CD14-positive monocyte (primary cell): ENCODE results near the gene ITPRIP. TPM values are rescaled to one million over a fixed set of nuclear protein-coding genes. Genes with fewer than 3 reads are reported as not detected.

ENCODE experiments used
- DNase-seq, 3 donors: peaks; one replicate each; pipeline ENCODE4 v3.0.0-alpha.2; 2011 to 2022
- H2AFZ ChIP-seq: 2 replicates; pipeline ENCODE4 v1.6.0; 2012; ENCODE audit warnings: mild to moderate bottlenecking, low read depth, low read length, inconsistent platforms; ENCODE audit not compliant: insufficient read depth, poor library complexity, severe bottlenecking
- H3K27ac ChIP-seq, 2 donors: 1 replicate in 1 of 2; 2 replicates in 1 of 2; pipeline ENCODE4 v1.5.1; 2012 to 2013; ENCODE audit warnings: low read length in 2 of 2, control low read depth in 1 of 2, inconsistent platforms in 1 of 2, low read depth in 1 of 2, mild to moderate bottlenecking in 1 of 2
- H3K27me3 ChIP-seq, 2 donors: one replicate each; pipeline versions ENCODE4 v1.6.0 to v1.6.1; 2011 to 2013; ENCODE audit warnings: low read length in 2 of 2; ENCODE audit not compliant: control insufficient read depth in 2 of 2, insufficient read depth in 2 of 2
- H3K36me3 ChIP-seq, 2 donors: replicated peaks in 1 of 2; 1 replicate in 1 of 2; 2 replicates in 1 of 2; pipeline versions ENCODE4 v1.5.1 to v1.6.1; 2012 to 2013; ENCODE audit warnings: low read length in 2 of 2, control low read depth in 1 of 2, inconsistent platforms in 1 of 2, mild to moderate bottlenecking in 1 of 2; ENCODE audit not compliant: insufficient read depth in 2 of 2, control insufficient read depth in 1 of 2
- H3K4me1 ChIP-seq, 2 donors: 1 replicate in 1 of 2; 2 replicates in 1 of 2; pipeline versions ENCODE4 v1.5.1 to v1.6.1; 2012 to 2013; ENCODE audit warnings: low read length in 2 of 2, control low read depth in 1 of 2, inconsistent platforms in 1 of 2, mild to moderate bottlenecking in 1 of 2, moderate library complexity in 1 of 2; ENCODE audit not compliant: insufficient read depth in 2 of 2, control insufficient read depth in 1 of 2
- H3K4me2 ChIP-seq: replicated peaks from 2 replicates; pipeline ENCODE3; 2012; ENCODE audit warnings: low read length, moderate library complexity, mild to moderate bottlenecking; ENCODE audit not compliant: poor library complexity, severe bottlenecking; ENCODE audit errors: extremely low read depth
- H3K4me3 ChIP-seq, 3 experiments: fragments of 200-600 bp in 1 of 3; sonication (generic) in 1 of 3; replicated peaks in 1 of 3; 1 replicate in 2 of 3; 2 replicates in 1 of 3; pipeline ENCODE4 v1.5.1; 2011 to 2013; ENCODE audit warnings: low read length in 3 of 3, mild to moderate bottlenecking in 3 of 3, control low read depth in 2 of 3, low read depth in 2 of 3, inconsistent platforms in 1 of 3, moderate library complexity in 1 of 3
- H3K79me2 ChIP-seq: 2 replicates; pipeline ENCODE4 v1.6.0; 2012; ENCODE audit warnings: mild to moderate bottlenecking, control low read depth, inconsistent platforms, low read length, moderate library complexity; ENCODE audit not compliant: insufficient read depth
- H3K9ac ChIP-seq: 2 replicates; pipeline ENCODE4 v1.6.0; 2017; ENCODE audit warnings: low read length, mild to moderate bottlenecking; ENCODE audit not compliant: insufficient read depth, poor library complexity, severe bottlenecking
- H3K9me3 ChIP-seq, 2 donors: replicated peaks in 1 of 2; 1 replicate in 1 of 2; 2 replicates in 1 of 2; pipeline versions ENCODE4 v1.5.1 to v1.6.1; 2012 to 2013; ENCODE audit warnings: low read length in 2 of 2, control low read depth in 1 of 2; ENCODE audit not compliant: control insufficient read depth in 1 of 2, insufficient read depth in 1 of 2
- H4K20me1 ChIP-seq: 2 replicates; pipeline ENCODE4 v1.6.0; 2012; ENCODE audit warnings: mild to moderate bottlenecking, low read length, control low read depth, moderate library complexity; ENCODE audit not compliant: insufficient read depth
- H3K27ac Mint-ChIP-seq, 7 donors: one replicate each; pipeline ENCODE4 v1.8.0; 2020; ENCODE audit warnings: mild to moderate bottlenecking in 7 of 7, mixed read lengths in 7 of 7, moderate library complexity in 6 of 7, inconsistent platforms in 2 of 7
- H3K27me3 Mint-ChIP-seq, 3 donors: one replicate each; pipeline ENCODE4 v1.8.0; 2021 to 2022; ENCODE audit warnings: low read depth in 3 of 3, mild to moderate bottlenecking in 3 of 3, mixed read lengths in 3 of 3, moderate library complexity in 3 of 3, inconsistent platforms in 1 of 3
- H3K36me3 Mint-ChIP-seq, 2 donors: one replicate each; pipeline ENCODE4 v1.8.0; 2020; ENCODE audit warnings: mixed read lengths in 2 of 2, inconsistent platforms in 1 of 2, mild to moderate bottlenecking in 1 of 2
- H3K4me1 Mint-ChIP-seq: one replicate; pipeline ENCODE4 v1.8.0; 2020; ENCODE audit warnings: mild to moderate bottlenecking, mixed read lengths
- H3K4me3 Mint-ChIP-seq, 2 donors: one replicate each; pipeline ENCODE4 v1.8.0; 2020; ENCODE audit warnings: mild to moderate bottlenecking in 2 of 2, mixed read lengths in 2 of 2, moderate library complexity in 1 of 2
- H3K9me3 Mint-ChIP-seq, 7 donors: one replicate each; pipeline ENCODE4 v1.8.0; 2020 to 2022; ENCODE audit warnings: mixed read lengths in 7 of 7, mild to moderate bottlenecking in 6 of 7, moderate library complexity in 6 of 7, inconsistent platforms in 2 of 7
- CTCF ChIP-seq: fragments of 200-600 bp; IDR thresholded peaks from one replicate; pipeline ENCODE4 v1.8.0; 2022; ENCODE audit warnings: antibody characterized with exemption, mild to moderate bottlenecking
- WGBS: methylation state at CpG from one replicate; pipeline ENCODE4 v1.1.5; 2013; ENCODE audit warnings: missing lambda C conversion rate; ENCODE audit not compliant: insufficient coverage; 5-methylcytosine and 5-hydroxymethylcytosine counted together
- intact Hi-C, 2 donors: fragments of 100-400 bp; cut with micrococcal nuclease; formaldehyde crosslinking; loops; one replicate each; pipeline versions ENCODE4 v1.15.0 to v1.15.1; 2023
- polyA plus RNA-seq, 3 donors: library from polyadenylated mRNA; depleted of rRNA in 1 of 3; unstranded in 2 of 3; stranded (reverse) in 1 of 3; fragments of 300-500 nt in 2 of 3; fragments of >200 nt in 1 of 3; fragmentation: Illumina TruSeq in 2 of 3; gene quantifications; 1 replicate in 2 of 3; 2 replicates in 1 of 3; pipeline ENCODE4 v1.2.3, GENCODE V29; 2012 to 2021

The ITPRIP gene
- polyA plus RNA-seq, 3 donors, result 27.5 to 76.6 (median 35.7) TPM

DNA sequence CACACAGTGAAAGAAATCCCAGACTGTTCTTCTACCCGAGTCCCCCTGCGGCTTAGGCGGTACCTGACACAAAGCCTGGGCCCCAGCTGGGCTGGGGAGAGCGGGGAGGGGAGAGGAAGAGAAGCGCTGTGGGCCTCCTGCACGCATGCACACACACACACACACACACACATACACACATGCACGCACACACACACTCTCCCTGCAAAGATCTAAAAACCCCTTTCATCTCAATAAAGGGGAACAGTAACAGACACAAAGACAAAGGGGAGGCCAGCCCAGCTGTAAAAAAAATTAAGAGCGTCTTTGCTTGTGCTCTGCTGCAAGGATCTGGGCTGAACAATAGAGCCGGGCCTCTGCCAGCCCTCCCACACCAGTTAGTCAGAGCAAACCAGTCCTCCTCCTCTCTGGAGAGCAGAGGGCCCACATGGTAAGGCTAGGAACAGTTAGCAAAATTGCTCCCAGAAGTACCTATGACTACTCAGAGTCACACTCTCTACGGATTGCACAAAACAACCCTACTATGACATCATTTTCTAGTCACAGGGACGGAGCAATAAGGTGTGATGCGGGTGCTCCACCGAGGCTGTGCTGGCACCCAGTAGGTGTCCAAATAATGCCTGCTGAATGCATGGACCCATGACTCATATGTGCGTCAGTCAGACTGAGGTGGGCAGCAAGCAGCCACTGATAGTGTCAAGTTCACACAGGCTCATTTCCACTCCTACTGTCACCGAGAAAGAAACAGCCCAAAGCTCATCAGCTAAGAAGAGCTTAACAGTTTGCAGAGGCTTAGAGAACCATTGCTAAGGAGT, 9.2 kb downstream of the ITPRIP start:
- Histone ChIP-seq H4K20me1 (peaks cover 100% of the 10 kb centered on the region), H3K9ac (peak overlapping the region; percentile 56), H3K9me3 (no peaks in the 10 kb centered on the region), H3K4me2 (peak overlapping the region; percentile 72), H3K27ac (peak overlapping the region; percentile 61 to 86), H3K4me3 (peak overlapping the region in 1 of 3 experiments; percentile 65), H3K79me2 (peaks cover 100% of the 10 kb centered on the region), H3K27me3 (no peaks in the 10 kb centered on the region), H2AFZ (no peak overlapping the region), H3K36me3 (peaks cover 13 to 39% of the 10 kb centered on the region in 2 donors), H3K4me1 (peaks cover 95 to 98% of the 10 kb centered on the region in 2 donors)
- DNase-seq, result peak; percentile 90 to 98 (median 95)
- intact Hi-C loops, result loop anchor here (1.0 to 10.0 kb wide), 3 partner anchors 8 to 74 kb away; partner anchors contain the start of gene GSTO1 (in 2 of the 2)
- Mint-ChIP-seq H3K36me3 (peaks cover 45 to 61% of the 10 kb centered on the region in 2 donors), H3K27me3 (peaks cover 0 to 5% (median 0%) of the 10 kb centered on the region in 3 donors), H3K4me1 (peaks cover 95% of the 10 kb centered on the region), H3K9me3 (no peaks in the 10 kb centered on the region), H3K27ac (peak overlapping the region; percentile 91 to 96 (median 94)), H3K4me3 (peak overlapping the region; percentile 61 to 82)
- no peak for TF ChIP-seq CTCF
- WGBS, result 19% methylated on average over 9 of the region's 15 CpGs

DNA sequence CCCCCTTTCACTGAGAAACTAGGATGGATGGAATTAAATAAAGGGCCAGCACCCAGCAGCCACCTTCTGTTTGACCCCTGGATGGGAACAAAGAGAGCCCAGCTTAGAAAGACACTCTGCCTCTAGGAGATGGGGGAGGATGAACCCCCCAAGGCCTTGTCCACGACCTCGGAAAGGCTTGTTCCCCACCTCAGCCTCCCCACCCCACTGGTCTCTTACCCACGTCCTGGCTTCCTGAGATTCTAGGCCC, 9.7 kb downstream of the ITPRIP start:
- TF ChIP-seq CTCF, result no peak
- H3K9me3 Mint-ChIP-seq, result peaks cover 0 to 2% (median 0%) of the 10 kb centered on the region in 7 donors
- Histone ChIP-seq H3K36me3 (peaks cover 11 to 33% of the 10 kb centered on the region in 2 donors), H3K4me1 (peaks cover 95 to 98% of the 10 kb centered on the region in 2 donors), H3K9ac (peak overlapping the region; percentile 56), H3K27me3 (no peaks in the 10 kb centered on the region), H4K20me1 (peaks cover 100% of the 10 kb centered on the region), H3K4me2 (peak overlapping the region; percentile 72), H3K79me2 (peaks cover 100% of the 10 kb centered on the region), H3K9me3 (no peaks in the 10 kb centered on the region), H2AFZ (no peak overlapping the region), H3K4me3 (peak overlapping the region in 1 of 3 experiments; percentile 65), H3K27ac (peak overlapping the region; percentile 61 to 86)
- peaks cover 45 to 59% of the 10 kb centered on the region in 2 donors for H3K36me3 Mint-ChIP-seq
- WGBS, result no CpG with 5 or more reads among the region's 3 CpGs
- peaks cover 0 to 5% (median 0%) of the 10 kb centered on the region in 3 donors for H3K27me3 Mint-ChIP-seq
- peak overlapping the region; percentile 61 to 82 for H3K4me3 Mint-ChIP-seq
- intact Hi-C loops, result loop anchor here (5.0 to 10.0 kb wide), 2 partner anchors 36 to 74 kb away; partner anchors contain the start of gene GSTO1 (in 2 of the 2)
- no peak for DNase-seq
- peak overlapping the region; percentile 91 to 96 (median 94) for H3K27ac Mint-ChIP-seq
- peaks cover 95% of the 10 kb centered on the region for H3K4me1 Mint-ChIP-seq
